Spleen (tissue), 13 donors: ENCODE results near the gene KRTAP13-3. TPM values are rescaled to one million over a fixed set of nuclear protein-coding genes. Genes with fewer than 3 reads are reported as not detected.
A peak's percentile ranks its signal among the peaks of the same experiment; 100 is the strongest.

Experiments used
- DNase-seq: peaks from one replicate; pipeline ENCODE4 v3.0.0-alpha.2; 2020
- H3K27ac ChIP-seq, 8 donors: fragments of 200-600 bp; sonication (generic) in 7 of 8; 1 replicate in 4 of 8; 2 replicates in 4 of 8; pipeline versions ENCODE4 v1.5.0 to v1.8.0; 2016 to 2021; ENCODE audit warnings: inconsistent platforms in 4 of 8, mild to moderate bottlenecking in 4 of 8, moderate library complexity in 1 of 8
- H3K27me3 ChIP-seq, 7 donors: fragments of 200-600 bp; sonication (generic) in 6 of 7; replicated peaks in 1 of 7; 1 replicate in 4 of 7; 2 replicates in 3 of 7; pipeline versions ENCODE4 v1.5.0 to v1.8.0; 2016 to 2021; ENCODE audit warnings: inconsistent platforms in 3 of 7, mild to moderate bottlenecking in 1 of 7
- H3K36me3 ChIP-seq, 6 donors: fragments of 200-600 bp; sonication (generic) in 5 of 6; 1 replicate in 4 of 6; 2 replicates in 2 of 6; pipeline versions ENCODE4 v1.5.0 to v1.8.0; 2016 to 2021; ENCODE audit warnings: inconsistent platforms in 2 of 6
- H3K4me1 ChIP-seq, 6 donors: fragments of 200-600 bp; sonication (generic) in 5 of 6; 1 replicate in 3 of 6; 2 replicates in 3 of 6; pipeline versions ENCODE4 v1.5.0 to v1.8.0; 2016 to 2021; ENCODE audit warnings: inconsistent platforms in 3 of 6
- H3K4me3 ChIP-seq, 8 donors: fragments of 200-600 bp; sonication (generic) in 7 of 8; 1 replicate in 4 of 8; 2 replicates in 4 of 8; pipeline versions ENCODE4 v1.5.0 to v1.8.0; 2016 to 2021; ENCODE audit warnings: inconsistent platforms in 4 of 8, mild to moderate bottlenecking in 4 of 8, moderate library complexity in 2 of 8
- H3K9me3 ChIP-seq, 8 donors: fragments of 200-600 bp; sonication (generic) in 7 of 8; 1 replicate in 4 of 8; 2 replicates in 4 of 8; pipeline versions ENCODE4 v1.5.0 to v1.8.0; 2016 to 2021; ENCODE audit warnings: inconsistent platforms in 4 of 8
- POLR2A ChIP-seq, 3 donors: fragments of 450-650 bp; IDR thresholded peaks; one replicate each; pipeline ENCODE4 v1.5.1; 2017; ENCODE audit warnings: antibody characterized with exemption in 3 of 3, mild to moderate bottlenecking in 1 of 3
- POLR2AphosphoS5 ChIP-seq, 3 donors: sonication (generic); formaldehyde crosslinking; IDR thresholded peaks; one replicate each; pipeline ENCODE4 v1.5.1; 2017; ENCODE audit warnings: antibody characterized with exemption in 3 of 3
- WGBS, 5 donors: extraction: QIAGEN DNeasy Blood & Tissue Kit in 3 of 5; methylation state at CpG; one replicate each; pipeline versions ENCODE4 v1.1.5 to v1.1.7; 2013 to 2018; 5-methylcytosine and 5-hydroxymethylcytosine counted together
- intact Hi-C: fragments of 100-400 bp; cut with DNase I; formaldehyde crosslinking; loops from one replicate; pipeline ENCODE4 v1.15.0; 2023; ENCODE audit warnings: low total_unique reads
- long read RNA-seq, 2 donors: transcript quantifications; one replicate each; lab custom pipeline, GENCODE V29; 2026
- polyA plus RNA-seq, 3 donors: library from polyadenylated mRNA; stranded (reverse); fragments of 200-250 nt; gene quantifications; one replicate each; pipeline ENCODE4 v1.2.1, GENCODE V29; 2013
- total RNA-seq, 7 donors: library from RNA; depleted of rRNA in 3 of 7; stranded (reverse); fragments of >200 nt in 3 of 7; fragmentation: NEBNext Ultra II Directional in 4 of 7; extraction: Animal tissue kit (Norgen Biotek cat#: 25700) in 4 of 7; gene quantifications; one replicate each; pipeline versions ENCODE4 v1.1.0 to v1.2.1, GENCODE V29; 2016 to 2021
- TF ChIP-seq, protein P1 (sequence below), 11 experiments: fragments of 200-600 bp in 7 of 11; fragments of 450-650 bp in 4 of 11; sonication (generic) in 4 of 11; IDR thresholded peaks in 8 of 11; conservative IDR thresholded peaks in 3 of 11; 1 replicate in 7 of 11; 2 replicates in 4 of 11; pipeline versions ENCODE4 v1.4.0 to v1.8.0; 2016 to 2021; ENCODE audit warnings: antibody characterized with exemption in 11 of 11, inconsistent platforms in 4 of 11, mild to moderate bottlenecking in 1 of 11
- donor health status: healthy with polysubstance abuse.
- donor health status: DM: no; HTN: no; CAD: no; lungs with moderate emphysema.
- donor health status: DM: no; HTN: no; CAD: no.
- donor health status: Bipolar disorder and iron deficiency.
- donor health status: healthy.
- donor health status: DM: no; HTN: no; CAD: no.
- donor health status: DM: yes; HTN: yes; CAD: no.

KRTAP13-3 gene, protein sequence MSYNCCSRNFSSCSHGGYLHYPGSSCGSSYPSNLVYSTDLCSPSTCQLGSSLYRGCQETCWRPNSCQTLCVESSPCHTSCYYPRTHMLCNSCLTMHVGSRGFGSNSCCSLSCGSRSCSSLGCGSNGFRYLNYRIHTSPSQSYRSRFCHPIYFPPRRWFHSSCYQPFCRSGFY
- total RNA-seq (not detected), polyA plus RNA-seq (not detected)
- long read RNA-seq, donor 1 = 0 reads
- long read RNA-seq, donor 2 = 0 reads

DNA sequence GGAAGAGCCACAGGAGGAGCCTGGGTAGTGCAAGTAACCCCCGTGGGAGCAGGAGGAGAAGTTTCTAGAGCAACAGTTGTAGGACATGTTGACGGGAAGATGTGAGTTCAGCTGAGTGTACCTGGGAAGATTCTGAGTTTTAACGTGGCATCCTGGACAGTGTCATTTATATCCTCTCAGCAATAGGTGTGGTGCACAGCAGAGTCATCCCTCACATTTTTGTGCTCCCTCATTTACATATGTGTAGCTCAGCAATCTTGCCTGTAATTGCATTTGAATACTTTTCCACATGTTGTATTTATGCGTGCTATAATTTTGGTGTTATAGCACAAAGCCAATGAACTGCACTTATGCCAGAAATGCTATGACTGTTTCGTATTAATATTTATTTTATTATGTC lies at the start of gene KRTAP13-3:
TSS of gene KRTAP13-3 (minus strand) at position 101 of the 400 bp plus-strand sequence. CDS start at position 87, 14 bp downstream.
- WGBS, 5 donors = 75 to 87% (median 79%) methylated on average over 5 of the region's 5 CpGs
- Histone ChIP-seq H3K4me1 (no peaks in the 10 kb centered on the region), H3K27ac (no peak within 1 kb of the TSS), H3K36me3 (no peaks in the 10 kb centered on the region), H3K9me3 (no peaks in the 10 kb centered on the region), H3K4me3 (no peak within 1 kb of the TSS), H3K27me3 (no peaks in the 10 kb centered on the region)
- TF ChIP-seq POLR2A (IDR thresholded peaks at IDR 0.05) (no peak), POLR2AphosphoS5 (IDR thresholded peaks at IDR 0.05) (no peak)
- TF ChIP-seq, protein P1, sequence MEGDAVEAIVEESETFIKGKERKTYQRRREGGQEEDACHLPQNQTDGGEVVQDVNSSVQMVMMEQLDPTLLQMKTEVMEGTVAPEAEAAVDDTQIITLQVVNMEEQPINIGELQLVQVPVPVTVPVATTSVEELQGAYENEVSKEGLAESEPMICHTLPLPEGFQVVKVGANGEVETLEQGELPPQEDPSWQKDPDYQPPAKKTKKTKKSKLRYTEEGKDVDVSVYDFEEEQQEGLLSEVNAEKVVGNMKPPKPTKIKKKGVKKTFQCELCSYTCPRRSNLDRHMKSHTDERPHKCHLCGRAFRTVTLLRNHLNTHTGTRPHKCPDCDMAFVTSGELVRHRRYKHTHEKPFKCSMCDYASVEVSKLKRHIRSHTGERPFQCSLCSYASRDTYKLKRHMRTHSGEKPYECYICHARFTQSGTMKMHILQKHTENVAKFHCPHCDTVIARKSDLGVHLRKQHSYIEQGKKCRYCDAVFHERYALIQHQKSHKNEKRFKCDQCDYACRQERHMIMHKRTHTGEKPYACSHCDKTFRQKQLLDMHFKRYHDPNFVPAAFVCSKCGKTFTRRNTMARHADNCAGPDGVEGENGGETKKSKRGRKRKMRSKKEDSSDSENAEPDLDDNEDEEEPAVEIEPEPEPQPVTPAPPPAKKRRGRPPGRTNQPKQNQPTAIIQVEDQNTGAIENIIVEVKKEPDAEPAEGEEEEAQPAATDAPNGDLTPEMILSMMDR (IDR thresholded peaks at IDR 0.05 in 8 of 11, conservative IDR thresholded peaks at IDR 0.05 in 3 of 11) = no peak
- intact Hi-C loops = no loop called here
- DNase-seq = no peak

DNA sequence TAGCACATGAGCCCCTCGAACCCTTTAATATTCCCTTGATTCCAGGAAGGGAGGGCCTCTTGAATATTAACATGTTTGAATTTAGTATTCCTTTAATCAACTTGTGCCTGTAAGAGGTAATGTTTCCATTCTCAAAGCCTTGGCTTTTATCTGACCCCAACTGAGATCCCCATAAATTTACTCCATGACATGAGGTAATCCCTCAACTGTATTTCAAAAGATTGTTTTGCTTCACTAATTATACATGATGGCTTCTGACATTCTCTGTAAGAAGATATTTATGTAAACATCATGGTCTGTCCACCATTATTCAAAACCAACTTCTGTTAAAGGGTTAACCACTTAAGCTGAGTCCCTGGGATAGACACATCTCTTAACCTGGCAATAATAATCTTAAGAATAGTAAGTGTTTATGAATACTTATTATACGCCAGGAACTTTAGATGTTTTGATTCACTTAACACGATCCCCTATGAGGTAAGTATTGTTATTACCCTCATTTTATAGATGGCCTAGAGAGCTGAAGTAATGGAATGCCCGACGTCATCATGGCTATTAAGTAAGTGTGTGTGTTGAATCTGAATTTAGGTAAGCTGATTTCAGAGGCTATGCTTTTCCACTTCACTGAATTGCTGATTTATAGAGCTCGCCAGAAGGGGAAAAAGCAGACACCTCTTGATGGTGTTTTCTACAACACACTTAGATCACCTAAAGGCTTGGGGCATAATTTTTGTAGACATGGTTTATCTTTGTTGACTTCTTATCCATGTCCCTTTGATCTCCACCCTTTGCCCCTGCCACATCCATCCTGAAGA lies 43.4 kb upstream of the KRTAP13-3 start:
- Histone ChIP-seq H3K4me3 (no peak overlapping the region), H3K4me1 (no peaks in the 10 kb centered on the region), H3K36me3 (no peaks in the 10 kb centered on the region), H3K27me3 (no peaks in the 10 kb centered on the region), H3K27ac (no peak overlapping the region), H3K9me3 (no peaks in the 10 kb centered on the region)
- no peak for DNase-seq
- TF ChIP-seq POLR2AphosphoS5 (IDR thresholded peaks at IDR 0.05) (no peak), POLR2A (IDR thresholded peaks at IDR 0.05) (no peak)
- TF ChIP-seq, protein P1 (IDR thresholded peaks at IDR 0.05 in 8 of 11, conservative IDR thresholded peaks at IDR 0.05 in 3 of 11) = no peak
- intact Hi-C loops = no loop called here
- 48 to 64% (median 63%) methylated on average over 6 of the region's 6 CpGs for WGBS, 5 donors

DNA sequence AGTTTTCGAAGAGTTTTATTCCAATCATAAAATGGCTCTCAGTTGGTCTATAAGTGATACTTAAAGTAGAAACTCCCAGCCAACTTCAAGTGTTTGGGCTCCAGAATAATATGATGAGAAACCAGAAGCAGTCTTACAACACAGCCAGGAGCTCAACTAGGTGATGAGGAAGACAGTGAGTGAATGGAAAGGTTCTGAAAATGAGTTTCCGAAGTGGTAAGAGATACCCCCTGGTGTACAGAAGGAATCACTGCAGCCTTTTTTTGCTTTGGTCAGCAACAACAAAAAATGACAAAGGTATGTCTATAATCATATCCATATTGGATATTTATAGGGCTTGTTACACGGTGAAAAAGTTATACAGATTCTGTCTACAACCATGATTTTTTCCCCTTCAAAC lies 38.0 kb upstream of the KRTAP13-3 start:
- H3K4me3 ChIP-seq = no peak overlapping the region
- no peak overlapping the region for H3K27ac ChIP-seq
- H3K27me3 ChIP-seq = no peaks in the 10 kb centered on the region
- 38 to 68% (median 52%) methylated on average over 3 of the region's 3 CpGs for WGBS, 5 donors
- intact Hi-C loops = no loop called here
- no peaks in the 10 kb centered on the region for H3K9me3 ChIP-seq
- no peaks in the 10 kb centered on the region for H3K36me3 ChIP-seq
- TF ChIP-seq POLR2AphosphoS5 (IDR thresholded peaks at IDR 0.05) = no peak
- TF ChIP-seq, protein P1 (IDR thresholded peaks at IDR 0.05 in 8 of 11, conservative IDR thresholded peaks at IDR 0.05 in 3 of 11) = peak in 1 of 11 experiments; percentile 19
- DNase-seq = no peak
- no peaks in the 10 kb centered on the region for H3K4me1 ChIP-seq

DNA sequence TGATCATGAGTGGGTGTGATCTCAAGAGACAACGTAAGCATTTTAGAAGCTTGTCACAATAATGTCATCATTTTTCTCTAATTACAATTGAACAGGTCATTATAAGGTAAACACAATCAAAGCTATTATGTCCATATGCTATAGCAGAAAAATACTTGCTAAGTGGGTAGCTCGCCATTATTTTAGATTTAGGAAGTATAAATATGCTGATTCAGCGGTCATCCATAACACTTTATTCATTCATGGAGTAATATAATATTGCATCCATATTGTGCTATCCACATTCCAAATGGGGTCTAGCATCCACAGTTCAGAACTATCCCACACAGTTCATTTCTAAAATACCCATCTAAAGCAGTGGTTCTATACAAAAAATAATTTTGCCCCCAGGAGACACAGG lies 22.8 kb upstream of the KRTAP13-3 start:
- Histone ChIP-seq H3K9me3 (no peaks in the 10 kb centered on the region), H3K4me1 (no peaks in the 10 kb centered on the region), H3K27ac (no peak overlapping the region), H3K36me3 (no peaks in the 10 kb centered on the region), H3K27me3 (no peaks in the 10 kb centered on the region), H3K4me3 (no peak overlapping the region)
- no peak for DNase-seq
- TF ChIP-seq, protein P1 (IDR thresholded peaks at IDR 0.05 in 8 of 11, conservative IDR thresholded peaks at IDR 0.05 in 3 of 11) = no peak
- TF ChIP-seq POLR2AphosphoS5 (IDR thresholded peaks at IDR 0.05) = no peak
- no peak for TF ChIP-seq POLR2A (IDR thresholded peaks at IDR 0.05)
- intact Hi-C loops = no loop called here
- WGBS, 5 donors = 83 to 94% (median 83%) methylated on average over 3 of the region's 3 CpGs
